ENCODE results near the gene SCUBE3.

- TF ChIP-seq EP300 (IDR thresholded peaks at IDR 0.05; ENCODE audit: borderline replicate concordance) (no peak), REST (IDR thresholded peaks at IDR 0.05; ENCODE audit: low read depth) (no peak), YY1 (IDR thresholded peaks at IDR 0.05; ENCODE audit: low read depth) (peak; percentile 61; the same call in 1 of the 2 replicates), TCF12 (IDR thresholded peaks at IDR 0.05; ENCODE audit: low read depth) (peak; percentile 56), CREB1 (IDR thresholded peaks at IDR 0.05; ENCODE audit: low read depth) (no peak), TAF1 (IDR thresholded peaks at IDR 0.05; ENCODE audit: low read depth) (no peak), RAD21 (IDR thresholded peaks at IDR 0.05; ENCODE audit: low read depth) (peak; percentile 99)
- TF ChIP-seq, protein P1, sequence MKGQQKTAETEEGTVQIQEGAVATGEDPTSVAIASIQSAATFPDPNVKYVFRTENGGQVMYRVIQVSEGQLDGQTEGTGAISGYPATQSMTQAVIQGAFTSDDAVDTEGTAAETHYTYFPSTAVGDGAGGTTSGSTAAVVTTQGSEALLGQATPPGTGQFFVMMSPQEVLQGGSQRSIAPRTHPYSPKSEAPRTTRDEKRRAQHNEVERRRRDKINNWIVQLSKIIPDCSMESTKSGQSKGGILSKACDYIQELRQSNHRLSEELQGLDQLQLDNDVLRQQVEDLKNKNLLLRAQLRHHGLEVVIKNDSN (IDR thresholded peaks at IDR 0.05): peak; percentile 16; the same call in 1 of the 2 replicates
- TF ChIP-seq, protein P2, sequence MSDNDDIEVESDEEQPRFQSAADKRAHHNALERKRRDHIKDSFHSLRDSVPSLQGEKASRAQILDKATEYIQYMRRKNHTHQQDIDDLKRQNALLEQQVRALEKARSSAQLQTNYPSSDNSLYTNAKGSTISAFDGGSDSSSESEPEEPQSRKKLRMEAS (IDR thresholded peaks at IDR 0.05): peak; percentile 86
These were observed 84.1 kb downstream of the SCUBE3 start, which contains the start of gene DEF6 for GRCh38 chr6:35297601-35298481.
